Tibial nerve (tissue), 4 donors: ENCODE data around the gene PILRB. TPM values are rescaled to one million over a fixed set of nuclear protein-coding genes. Genes with fewer than 3 reads are reported as not detected.
"Not testable (repeated sequence)": the region's sequence is repeated elsewhere in the genome, so short reads cannot be mapped to it uniquely, and the experiment has no call there.

Experiments
- DNase-seq, 2 donors: peaks; one replicate each; pipeline ENCODE4 v3.0.0-alpha.2; 2019; ENCODE audit warnings: low spot score in 2 of 2
- H3K27ac ChIP-seq, 4 donors: fragments of 200-600 bp; sonication (generic) in 3 of 4; one replicate each; pipeline ENCODE4 v1.5.1; 2017 to 2019; ENCODE audit warnings: mild to moderate bottlenecking in 1 of 4
- H3K27me3 ChIP-seq, 2 donors: fragments of 200-600 bp; sonication (generic) in 1 of 2; one replicate each; pipeline versions ENCODE4 v1.5.1 to v1.6.0; 2017 to 2019
- H3K36me3 ChIP-seq, 3 donors: fragments of 200-600 bp; sonication (generic); one replicate each; pipeline ENCODE4 v1.5.1; 2018 to 2019
- H3K4me1 ChIP-seq, 4 donors: fragments of 200-600 bp; sonication (generic) in 3 of 4; one replicate each; pipeline ENCODE4 v1.5.1; 2017 to 2019
- H3K4me3 ChIP-seq, 4 donors: fragments of 200-600 bp; sonication (generic) in 3 of 4; one replicate each; pipeline ENCODE4 v1.5.1; 2017 to 2019; ENCODE audit warnings: mild to moderate bottlenecking in 1 of 4, moderate library complexity in 1 of 4
- H3K9me3 ChIP-seq, 4 donors: fragments of 200-600 bp; sonication (generic) in 3 of 4; one replicate each; pipeline ENCODE4 v1.5.1; 2017 to 2019
- EP300 ChIP-seq, 2 donors: sonication (generic); formaldehyde crosslinking; IDR thresholded peaks; one replicate each; pipeline ENCODE4 v1.6.1; 2017; ENCODE audit warnings: antibody characterized with exemption in 2 of 2, mild to moderate bottlenecking in 1 of 2
- POLR2A ChIP-seq, 2 donors: fragments of 450-650 bp; IDR thresholded peaks; one replicate each; pipeline ENCODE4 v1.6.1; 2017; ENCODE audit warnings: antibody characterized with exemption in 2 of 2, mild to moderate bottlenecking in 2 of 2, moderate library complexity in 2 of 2
- WGBS, 2 donors: methylation state at CpG; one replicate each; pipeline ENCODE4 v1.1.5; 2018; 5-methylcytosine and 5-hydroxymethylcytosine counted together
- total RNA-seq, 4 donors: library from RNA; depleted of rRNA; stranded (reverse); fragments of >200 nt; gene quantifications; one replicate each; pipeline ENCODE4 v1.1.0, GENCODE V29; 2016
- TF ChIP-seq, protein P1 (sequence below), 5 experiments: fragments of 200-600 bp in 3 of 5; fragments of 450-650 bp in 2 of 5; sonication (generic) in 3 of 5; IDR thresholded peaks; one replicate each; pipeline ENCODE4 v1.5.1; 2016 to 2019; ENCODE audit warnings: antibody characterized with exemption in 5 of 5, mild to moderate bottlenecking in 3 of 5, moderate library complexity in 2 of 5

Gene PILRB
- total RNA-seq, 4 donors from 2014 or later, result 107 to 152 (median 132) TPM

DNA sequence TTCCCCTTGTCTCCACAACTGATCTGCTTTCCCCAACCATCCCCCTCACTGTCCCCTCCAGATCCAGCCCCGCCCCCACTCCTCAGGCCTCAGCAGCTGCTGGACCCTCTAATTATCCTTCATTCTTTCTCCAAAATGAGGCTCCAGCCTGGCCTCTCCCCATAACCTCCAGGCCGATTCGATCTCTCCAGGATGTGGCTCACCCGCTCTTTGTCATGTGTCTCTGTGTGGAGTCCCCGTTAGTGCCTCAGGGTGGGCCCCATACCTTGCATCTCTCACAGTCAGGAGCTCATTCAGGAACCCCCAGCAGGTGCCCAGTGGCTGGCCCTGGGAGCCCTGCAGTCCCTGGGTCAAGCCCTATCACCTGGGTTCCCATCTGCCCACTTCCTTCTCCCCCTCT lies 16.7 kb downstream of the PILRB start:
- no peak for TF ChIP-seq POLR2A (IDR thresholded peaks at IDR 0.05)
- TF ChIP-seq, protein P1, sequence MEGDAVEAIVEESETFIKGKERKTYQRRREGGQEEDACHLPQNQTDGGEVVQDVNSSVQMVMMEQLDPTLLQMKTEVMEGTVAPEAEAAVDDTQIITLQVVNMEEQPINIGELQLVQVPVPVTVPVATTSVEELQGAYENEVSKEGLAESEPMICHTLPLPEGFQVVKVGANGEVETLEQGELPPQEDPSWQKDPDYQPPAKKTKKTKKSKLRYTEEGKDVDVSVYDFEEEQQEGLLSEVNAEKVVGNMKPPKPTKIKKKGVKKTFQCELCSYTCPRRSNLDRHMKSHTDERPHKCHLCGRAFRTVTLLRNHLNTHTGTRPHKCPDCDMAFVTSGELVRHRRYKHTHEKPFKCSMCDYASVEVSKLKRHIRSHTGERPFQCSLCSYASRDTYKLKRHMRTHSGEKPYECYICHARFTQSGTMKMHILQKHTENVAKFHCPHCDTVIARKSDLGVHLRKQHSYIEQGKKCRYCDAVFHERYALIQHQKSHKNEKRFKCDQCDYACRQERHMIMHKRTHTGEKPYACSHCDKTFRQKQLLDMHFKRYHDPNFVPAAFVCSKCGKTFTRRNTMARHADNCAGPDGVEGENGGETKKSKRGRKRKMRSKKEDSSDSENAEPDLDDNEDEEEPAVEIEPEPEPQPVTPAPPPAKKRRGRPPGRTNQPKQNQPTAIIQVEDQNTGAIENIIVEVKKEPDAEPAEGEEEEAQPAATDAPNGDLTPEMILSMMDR (IDR thresholded peaks at IDR 0.05), result no peak
- TF ChIP-seq EP300 (IDR thresholded peaks at IDR 0.05), result no peak
- H3K36me3 ChIP-seq, result peaks cover 0 to 7% (median 0%) of the 10 kb centered on the region in 3 donors
- peak overlapping the region in 1 of 4 donors; percentile 54 for H3K27ac ChIP-seq
- H3K4me1 ChIP-seq, result peaks cover 0 to 37% (median 6%) of the 10 kb centered on the region in 4 donors
- peak overlapping the region in 1 of 4 donors; percentile 41 for H3K4me3 ChIP-seq
- no peak for DNase-seq
- WGBS, 2 donors, result 55 to 68% methylated on average over 5 of the region's 5 CpGs
- no peaks in the 10 kb centered on the region for H3K9me3 ChIP-seq
- H3K27me3 ChIP-seq, result no peaks in the 10 kb centered on the region

DNA sequence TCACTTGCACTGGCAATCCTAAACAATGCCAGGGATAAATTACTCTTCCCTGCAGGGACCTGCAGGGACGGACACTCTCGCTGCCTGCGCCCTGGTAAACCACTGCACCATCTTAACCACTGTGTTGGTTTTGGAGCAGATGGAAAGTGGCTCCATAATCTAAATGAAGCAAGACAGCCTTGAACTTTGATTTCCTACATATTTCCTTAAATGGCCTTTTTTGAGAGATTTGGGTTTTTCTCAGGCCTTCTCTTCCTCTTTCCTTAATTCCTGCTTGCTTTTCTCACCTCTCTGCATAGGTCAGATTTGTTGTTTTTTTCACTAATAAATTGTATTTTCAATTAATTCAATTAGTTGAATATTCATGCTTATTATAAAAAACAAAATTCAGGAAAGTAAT lies 18.1 kb downstream of the PILRB start:
- Histone ChIP-seq H3K27ac (peak overlapping the region in 1 of 4 donors; percentile 8), H3K9me3 (no peaks in the 10 kb centered on the region), H3K27me3 (no peaks in the 10 kb centered on the region), H3K4me1 (peaks cover 0 to 27% (median 4%) of the 10 kb centered on the region in 4 donors), H3K36me3 (no peaks in the 10 kb centered on the region), H3K4me3 (no peak overlapping the region)
- 92 to 93% methylated on average over 3 of the region's 3 CpGs for WGBS, 2 donors
- TF ChIP-seq, protein P1 (IDR thresholded peaks at IDR 0.05), result no peak
- TF ChIP-seq POLR2A (IDR thresholded peaks at IDR 0.05) (no peak), EP300 (IDR thresholded peaks at IDR 0.05) (no peak)
- DNase-seq, result no peak

DNA sequence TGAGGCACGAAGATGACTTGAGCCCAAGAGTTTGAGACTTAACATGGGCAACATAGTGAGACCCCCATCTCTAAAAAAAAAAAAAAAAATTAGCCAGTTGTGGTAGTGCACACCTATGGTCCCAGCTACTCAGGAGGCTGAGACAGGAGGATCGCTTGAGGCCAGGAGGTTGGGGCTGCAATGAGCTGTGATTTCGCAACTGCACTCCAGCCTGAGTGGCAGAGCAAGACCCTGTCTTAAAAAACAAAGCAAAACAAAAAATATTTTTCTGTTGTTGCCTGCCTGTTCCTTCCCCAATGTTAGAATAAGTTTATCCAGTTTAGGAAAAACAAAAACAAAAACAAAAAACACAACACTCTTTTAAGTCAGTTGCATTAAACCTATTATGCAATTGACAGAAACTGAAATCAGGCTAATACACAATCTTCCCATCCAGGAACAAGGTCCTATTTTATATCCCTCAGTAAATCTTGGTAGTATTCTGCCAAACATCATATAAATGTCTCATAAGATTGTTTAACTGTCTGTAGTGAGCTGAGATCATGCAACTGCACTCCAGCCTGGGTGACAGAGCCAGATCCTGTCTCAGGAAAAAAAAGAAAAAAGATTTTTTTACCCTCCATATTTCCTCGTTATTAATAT lies 20.3 kb downstream of the PILRB start:
- H3K4me1 ChIP-seq, result peaks cover 0 to 7% (median 0%) of the 10 kb centered on the region in 4 donors
- H3K4me3 ChIP-seq, result no peak overlapping the region
- TF ChIP-seq, protein P1 (IDR thresholded peaks at IDR 0.05), result no peak
- TF ChIP-seq POLR2A (IDR thresholded peaks at IDR 0.05), result no peak
- TF ChIP-seq EP300 (IDR thresholded peaks at IDR 0.05), result no peak
- 89 to 91% methylated on average over 4 of the region's 4 CpGs for WGBS, 2 donors
- no peak overlapping the region for H3K27ac ChIP-seq
- H3K36me3 ChIP-seq, result no peaks in the 10 kb centered on the region
- no peaks in the 10 kb centered on the region for H3K9me3 ChIP-seq
- no peaks in the 10 kb centered on the region for H3K27me3 ChIP-seq
- DNase-seq, result no peak

DNA sequence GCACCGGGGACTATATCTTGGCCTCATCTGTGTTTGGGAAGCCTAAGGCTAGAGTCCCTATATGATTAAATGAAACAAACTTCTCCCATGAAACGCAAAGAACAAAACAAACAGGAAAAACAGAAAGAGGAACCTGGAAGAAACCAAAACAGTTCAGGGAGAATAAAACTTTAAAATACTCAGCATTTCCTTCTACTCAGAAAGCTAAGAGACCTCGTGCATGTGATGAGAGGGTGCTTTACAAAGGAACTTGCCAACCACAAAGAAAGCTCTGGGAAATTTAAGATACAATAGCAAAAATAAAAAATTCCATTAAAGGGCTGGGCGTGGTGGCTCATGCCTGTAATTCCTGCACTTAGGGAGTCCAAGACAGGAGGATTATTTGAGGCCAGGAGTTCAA lies 22.3 kb downstream of the PILRB start:
- no peaks in the 10 kb centered on the region for H3K36me3 ChIP-seq
- H3K27ac ChIP-seq, result peak overlapping the region in 3 of 4 donors; percentile 5 to 69 (median 55)
- WGBS, 2 donors, result 60 to 70% methylated on average over 4 of the region's 4 CpGs
- no peak overlapping the region for H3K4me3 ChIP-seq
- H3K27me3 ChIP-seq, result no peaks in the 10 kb centered on the region
- peaks cover 0 to 7% (median 0%) of the 10 kb centered on the region in 4 donors for H3K4me1 ChIP-seq
- no peaks in the 10 kb centered on the region for H3K9me3 ChIP-seq
- no peak for DNase-seq
- TF ChIP-seq POLR2A (IDR thresholded peaks at IDR 0.05) (no peak), EP300 (IDR thresholded peaks at IDR 0.05) (peak in 1 of 2 donors; percentile 47)

DNA sequence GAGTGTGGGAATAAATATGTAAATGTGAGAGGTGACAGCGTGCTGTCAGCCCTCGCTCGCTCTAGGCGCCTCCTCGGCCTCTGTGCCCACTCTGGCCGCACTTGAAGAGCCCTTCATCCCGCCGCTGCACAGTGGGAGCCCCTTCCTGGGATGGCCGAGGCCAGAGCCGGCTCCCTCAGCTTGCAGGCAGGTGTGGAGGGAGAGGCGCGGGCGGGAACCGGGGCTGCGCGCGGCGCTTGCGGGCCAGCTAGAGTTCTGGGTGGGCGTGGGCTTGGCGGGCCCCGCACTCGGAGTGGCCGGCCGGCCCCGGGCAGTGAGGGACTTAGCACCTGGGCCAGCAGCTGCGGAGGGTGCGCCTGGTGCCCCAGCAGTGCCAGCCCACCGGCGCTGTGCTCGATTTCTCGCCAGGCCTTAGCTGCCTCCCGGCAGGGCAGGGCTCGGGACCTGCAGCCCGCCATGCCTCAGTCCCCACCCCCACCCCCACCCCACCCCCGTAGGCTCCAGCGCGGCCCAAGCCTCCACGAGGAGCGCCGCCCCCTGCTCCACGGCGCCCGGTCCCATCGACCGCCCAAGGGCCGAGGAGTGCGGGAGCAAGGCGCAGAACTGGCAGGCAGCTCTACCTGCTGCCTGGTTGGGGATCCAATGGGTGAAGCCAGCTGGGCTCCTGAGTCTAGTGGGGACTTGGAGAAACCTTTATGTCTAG lies 23.8 kb downstream of the PILRB start:
- not testable (repeated sequence) for H3K4me3 ChIP-seq, H3K27ac ChIP-seq, H3K36me3 ChIP-seq, DNase-seq, H3K4me1 ChIP-seq, H3K9me3 ChIP-seq, H3K27me3 ChIP-seq
- 73 to 83% methylated on average over 22 to 31 of the region's 49 CpGs for WGBS, 2 donors

DNA sequence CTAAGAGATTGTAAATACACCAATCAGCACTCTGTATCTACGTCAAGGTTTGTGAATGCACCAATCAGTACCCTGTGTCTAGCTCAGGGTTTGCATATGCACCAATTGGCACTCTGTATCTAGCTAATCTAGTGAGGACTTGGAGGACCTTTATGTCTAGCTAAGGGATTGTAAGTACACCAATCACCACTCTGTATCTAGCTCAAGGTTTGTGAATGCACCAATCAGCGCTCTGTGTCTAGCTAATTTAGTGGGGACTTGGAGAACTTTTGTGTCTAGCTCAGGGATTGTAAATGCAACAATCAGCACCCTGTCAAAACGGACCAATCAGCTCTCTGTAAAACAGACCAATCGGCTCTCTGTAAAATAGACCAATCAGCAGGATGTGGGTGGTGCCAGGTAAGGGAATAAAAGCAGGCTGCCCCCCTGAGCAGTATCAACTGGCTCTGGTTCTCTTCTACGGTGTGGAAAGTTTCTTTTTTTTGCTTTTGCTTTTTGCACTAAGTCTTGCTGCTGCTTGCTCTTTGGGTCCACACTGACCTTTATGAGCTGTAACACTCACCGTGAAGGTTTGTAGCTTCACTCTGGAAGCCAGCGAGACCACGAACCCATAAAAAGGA lies 24.4 kb downstream of the PILRB start:
- TF ChIP-seq EP300 (IDR thresholded peaks at IDR 0.05), result peak in 1 of 2 donors; percentile 22
- H3K4me1 ChIP-seq, H3K27me3 ChIP-seq, DNase-seq, H3K4me3 ChIP-seq, H3K9me3 ChIP-seq, H3K36me3 ChIP-seq: not testable (repeated sequence)
- WGBS, 2 donors, result 82 to 90% methylated on average over 8 of the region's 8 CpGs
- H3K27ac ChIP-seq, result peak overlapping the region in 2 of 4 donors; percentile 52 to 75
